Measurements from ENCODE around the gene CCDC106.

GRCh38 chr19:55673889-55674288 lies 25.9 kb downstream of the CCDC106 start:
- TF ChIP-seq CTCF (conservative IDR thresholded peaks at IDR 0.05): no peak
- TF ChIP-seq ZFX (IDR thresholded peaks at IDR 0.05): no peak

Measured in C4-2B (cell line).